GM23338 (cell line): ENCODE results near the gene ATP5F1B. TPM values are rescaled to one million over a fixed set of nuclear protein-coding genes. Genes with fewer than 3 reads are reported as not detected.
A peak's percentile ranks its signal among the peaks of the same experiment; 100 is the strongest.

Experiments
- ATAC-seq: fragments of 200-7000 bp; cut with Tn5 transposase; 3 replicates; pipeline ENCODE4 v1.9.1; 2020
- DNase-seq: peaks from one replicate; pipeline ENCODE4 v3.0.0-alpha.2; 2015; ENCODE audit warnings: low spot score
- H2AFZ ChIP-seq: fragments of 200-600 bp; sonication (generic); 2 replicates; pipeline ENCODE4 v1.8.0; 2016; ENCODE audit warnings: antibody characterized with exemption, mild to moderate bottlenecking, moderate library complexity
- H3F3A ChIP-seq: fragments of 200-600 bp; sonication (generic); replicated peaks from 2 replicates; pipeline ENCODE4 v1.8.0; 2017; ENCODE audit warnings: antibody characterized with exemption, mixed run types, low read depth
- H3K27ac ChIP-seq: fragments of 200-600 bp; sonication (generic); 2 replicates; pipeline ENCODE4 v1.6.1; 2016; ENCODE audit warnings: low read depth
- H3K27me3 ChIP-seq: fragments of 200-600 bp; sonication (generic); 2 replicates; pipeline ENCODE4 v1.8.0; 2016; ENCODE audit warnings: mild to moderate bottlenecking, mixed run types, moderate library complexity; ENCODE audit not compliant: insufficient read depth
- H3K36me3 ChIP-seq: fragments of 200-600 bp; sonication (generic); 2 replicates; pipeline ENCODE4 v1.8.0; 2016; ENCODE audit warnings: mild to moderate bottlenecking; ENCODE audit not compliant: insufficient read depth
- H3K4me1 ChIP-seq: fragments of 200-600 bp; sonication (generic); 2 replicates; pipeline ENCODE4 v1.8.0; 2016; ENCODE audit warnings: mild to moderate bottlenecking, moderate library complexity; ENCODE audit not compliant: insufficient read depth
- H3K4me2 ChIP-seq: fragments of 200-600 bp; sonication (generic); 2 replicates; pipeline ENCODE4 v1.7.1; 2017; ENCODE audit warnings: mixed run types
- H3K4me3 ChIP-seq: fragments of 200-600 bp; sonication (generic); 2 replicates; pipeline ENCODE4 v1.6.1; 2016; ENCODE audit warnings: mixed run types
- H3K79me2 ChIP-seq: fragments of 200-600 bp; sonication (generic); replicated peaks from 2 replicates; pipeline ENCODE4 v1.8.0; 2017; ENCODE audit warnings: mild to moderate bottlenecking; ENCODE audit not compliant: insufficient read depth
- H3K9me2 ChIP-seq: fragments of 200-600 bp; sonication (generic); 2 replicates; pipeline ENCODE4 v1.8.0; 2017; ENCODE audit not compliant: insufficient read depth
- H4K20me1 ChIP-seq: fragments of 200-600 bp; sonication (generic); replicated peaks from 2 replicates; pipeline ENCODE4 v1.8.0; 2017; ENCODE audit warnings: mild to moderate bottlenecking; ENCODE audit not compliant: insufficient read depth
- H3K27ac Mint-ChIP-seq: 2 replicates; pipeline ENCODE4 v1.8.0; 2020; ENCODE audit warnings: inconsistent platforms, mild to moderate bottlenecking, moderate library complexity, mixed read lengths
- H3K27me3 Mint-ChIP-seq: 3 replicates; pipeline ENCODE4 v1.8.0; 2022; ENCODE audit warnings: low read depth, mild to moderate bottlenecking, moderate library complexity, mixed read lengths, inconsistent platforms; ENCODE audit not compliant: insufficient read depth, poor library complexity
- H3K36me3 Mint-ChIP-seq: 3 replicates; pipeline ENCODE4 v1.8.0; 2021; ENCODE audit warnings: low read depth, mild to moderate bottlenecking, inconsistent platforms, moderate library complexity, mixed read lengths
- H3K4me1 Mint-ChIP-seq: 3 replicates; pipeline ENCODE4 v1.8.0; 2020; ENCODE audit warnings: mild to moderate bottlenecking, inconsistent platforms, mixed read lengths
- H3K4me3 Mint-ChIP-seq: 3 replicates; pipeline ENCODE4 v1.8.0; 2021; ENCODE audit warnings: moderate library complexity, mild to moderate bottlenecking, inconsistent platforms, mixed read lengths
- H3K9me3 Mint-ChIP-seq: 3 replicates; pipeline ENCODE4 v1.8.0; 2020; ENCODE audit warnings: moderate library complexity, mild to moderate bottlenecking, inconsistent platforms, mixed read lengths
- EZH2phosphoT487 ChIP-seq: fragments of 200-600 bp; sonication (generic); IDR thresholded peaks from one replicate; pipeline ENCODE4 v1.8.1; 2018; ENCODE audit warnings: antibody characterized with exemption; ENCODE audit not compliant: unreplicated experiment
- NANOG ChIP-seq: IDR thresholded peaks from 2 replicates; pipeline ENCODE4 v1.6.1; 2016; ENCODE audit warnings: antibody characterized with exemption, borderline replicate concordance
- POLR2AphosphoS5 ChIP-seq: IDR thresholded peaks from 2 replicates; pipeline ENCODE4 v1.6.1; 2016; ENCODE audit warnings: antibody characterized with exemption, low read depth
- polyA plus RNA-seq: library from polyadenylated mRNA; unstranded; fragments of >200 nt; fragmentation: Nextera tagmentation; extraction: Ambion mirVana; gene quantifications from 2 replicates; pipeline ENCODE4 v1.2.1, GENCODE V29; 2016
- total RNA-seq: library from RNA; depleted of rRNA; stranded (reverse); fragments of >200 nt; shearing (Covaris generic); gene quantifications from 2 replicates; pipeline ENCODE4 v1.2.3, GENCODE V29; 2014
- TF ChIP-seq, protein P1 (sequence below): fragments of 250-450 bp; sonication (Bioruptor Pico); IDR thresholded peaks from 2 replicates; pipeline ENCODE4 v1.5.0; 2020; ENCODE audit warnings: mild to moderate bottlenecking, moderate library complexity
- TF ChIP-seq, protein P2 (sequence below), 2 experiments: fragments of 200-600 bp in 1 of 2; sonication (generic) in 1 of 2; conservative IDR thresholded peaks; 2 replicates each; pipeline versions ENCODE4 v1.5.1 to v1.6.1; 2016 to 2017; ENCODE audit warnings: antibody characterized with exemption in 2 of 2, low read depth in 2 of 2, mild to moderate bottlenecking in 2 of 2, moderate library complexity in 1 of 2

ATP5F1B gene
- total and polyA plus RNA-seq, 2 experiments from 2014 or later = 763 to 956 TPM

DNA sequence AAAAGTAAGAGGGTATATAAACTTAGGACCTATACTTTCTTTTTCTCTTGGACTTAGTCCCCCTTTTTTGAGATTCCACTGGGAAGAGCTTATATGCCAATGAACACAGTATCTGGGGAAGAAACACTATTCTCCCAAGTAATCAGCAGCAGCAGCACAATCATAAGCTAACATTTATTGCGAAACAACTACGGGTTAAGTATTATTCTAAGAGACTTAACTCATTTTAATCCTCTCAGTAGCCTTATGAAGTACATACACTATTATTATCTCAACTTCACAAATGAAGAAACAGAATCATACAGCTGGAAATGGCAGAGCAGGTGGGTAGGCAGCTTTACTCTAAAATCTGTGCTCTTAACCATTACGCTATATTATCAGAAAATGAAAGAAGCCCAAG, 43.5 kb downstream of the ATP5F1B start (continued):
- TF ChIP-seq, protein P1, sequence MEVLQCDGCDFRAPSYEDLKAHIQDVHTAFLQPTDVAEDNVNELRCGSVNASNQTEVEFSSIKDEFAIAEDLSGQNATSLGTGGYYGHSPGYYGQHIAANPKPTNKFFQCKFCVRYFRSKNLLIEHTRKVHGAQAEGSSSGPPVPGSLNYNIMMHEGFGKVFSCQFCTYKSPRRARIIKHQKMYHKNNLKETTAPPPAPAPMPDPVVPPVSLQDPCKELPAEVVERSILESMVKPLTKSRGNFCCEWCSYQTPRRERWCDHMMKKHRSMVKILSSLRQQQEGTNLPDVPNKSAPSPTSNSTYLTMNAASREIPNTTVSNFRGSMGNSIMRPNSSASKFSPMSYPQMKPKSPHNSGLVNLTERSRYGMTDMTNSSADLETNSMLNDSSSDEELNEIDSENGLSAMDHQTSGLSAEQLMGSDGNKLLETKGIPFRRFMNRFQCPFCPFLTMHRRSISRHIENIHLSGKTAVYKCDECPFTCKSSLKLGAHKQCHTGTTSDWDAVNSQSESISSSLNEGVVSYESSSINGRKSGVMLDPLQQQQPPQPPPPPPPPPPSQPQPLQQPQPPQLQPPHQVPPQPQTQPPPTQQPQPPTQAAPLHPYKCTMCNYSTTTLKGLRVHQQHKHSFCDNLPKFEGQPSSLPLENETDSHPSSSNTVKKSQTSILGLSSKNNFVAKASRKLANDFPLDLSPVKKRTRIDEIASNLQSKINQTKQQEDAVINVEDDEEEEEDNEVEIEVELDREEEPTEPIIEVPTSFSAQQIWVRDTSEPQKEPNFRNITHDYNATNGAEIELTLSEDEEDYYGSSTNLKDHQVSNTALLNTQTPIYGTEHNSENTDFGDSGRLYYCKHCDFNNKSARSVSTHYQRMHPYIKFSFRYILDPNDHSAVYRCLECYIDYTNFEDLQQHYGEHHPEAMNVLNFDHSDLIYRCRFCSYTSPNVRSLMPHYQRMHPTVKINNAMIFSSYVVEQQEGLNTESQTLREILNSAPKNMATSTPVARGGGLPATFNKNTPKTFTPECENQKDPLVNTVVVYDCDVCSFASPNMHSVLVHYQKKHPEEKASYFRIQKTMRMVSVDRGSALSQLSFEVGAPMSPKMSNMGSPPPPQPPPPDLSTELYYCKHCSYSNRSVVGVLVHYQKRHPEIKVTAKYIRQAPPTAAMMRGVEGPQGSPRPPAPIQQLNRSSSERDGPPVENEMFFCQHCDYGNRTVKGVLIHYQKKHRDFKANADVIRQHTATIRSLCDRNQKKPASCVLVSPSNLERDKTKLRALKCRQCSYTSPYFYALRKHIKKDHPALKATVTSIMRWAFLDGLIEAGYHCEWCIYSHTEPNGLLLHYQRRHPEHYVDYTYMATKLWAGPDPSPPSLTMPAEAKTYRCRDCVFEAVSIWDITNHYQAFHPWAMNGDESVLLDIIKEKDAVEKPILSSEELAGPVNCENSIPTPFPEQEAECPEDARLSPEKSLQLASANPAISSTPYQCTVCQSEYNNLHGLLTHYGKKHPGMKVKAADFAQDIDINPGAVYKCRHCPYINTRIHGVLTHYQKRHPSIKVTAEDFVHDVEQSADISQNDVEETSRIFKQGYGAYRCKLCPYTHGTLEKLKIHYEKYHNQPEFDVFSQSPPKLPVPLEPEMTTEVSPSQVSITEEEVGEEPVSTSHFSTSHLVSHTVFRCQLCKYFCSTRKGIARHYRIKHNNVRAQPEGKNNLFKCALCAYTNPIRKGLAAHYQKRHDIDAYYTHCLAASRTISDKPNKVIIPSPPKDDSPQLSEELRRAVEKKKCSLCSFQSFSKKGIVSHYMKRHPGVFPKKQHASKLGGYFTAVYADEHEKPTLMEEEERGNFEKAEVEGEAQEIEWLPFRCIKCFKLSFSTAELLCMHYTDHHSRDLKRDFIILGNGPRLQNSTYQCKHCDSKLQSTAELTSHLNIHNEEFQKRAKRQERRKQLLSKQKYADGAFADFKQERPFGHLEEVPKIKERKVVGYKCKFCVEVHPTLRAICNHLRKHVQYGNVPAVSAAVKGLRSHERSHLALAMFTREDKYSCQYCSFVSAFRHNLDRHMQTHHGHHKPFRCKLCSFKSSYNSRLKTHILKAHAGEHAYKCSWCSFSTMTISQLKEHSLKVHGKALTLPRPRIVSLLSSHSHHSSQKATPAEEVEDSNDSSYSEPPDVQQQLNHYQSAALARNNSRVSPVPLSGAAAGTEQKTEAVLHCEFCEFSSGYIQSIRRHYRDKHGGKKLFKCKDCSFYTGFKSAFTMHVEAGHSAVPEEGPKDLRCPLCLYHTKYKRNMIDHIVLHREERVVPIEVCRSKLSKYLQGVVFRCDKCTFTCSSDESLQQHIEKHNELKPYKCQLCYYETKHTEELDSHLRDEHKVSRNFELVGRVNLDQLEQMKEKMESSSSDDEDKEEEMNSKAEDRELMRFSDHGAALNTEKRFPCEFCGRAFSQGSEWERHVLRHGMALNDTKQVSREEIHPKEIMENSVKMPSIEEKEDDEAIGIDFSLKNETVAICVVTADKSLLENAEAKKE (CRISPR knock-in tag) = no peak
- TF ChIP-seq POLR2AphosphoS5 (no peak), EZH2phosphoT487 (no peak)

DNA sequence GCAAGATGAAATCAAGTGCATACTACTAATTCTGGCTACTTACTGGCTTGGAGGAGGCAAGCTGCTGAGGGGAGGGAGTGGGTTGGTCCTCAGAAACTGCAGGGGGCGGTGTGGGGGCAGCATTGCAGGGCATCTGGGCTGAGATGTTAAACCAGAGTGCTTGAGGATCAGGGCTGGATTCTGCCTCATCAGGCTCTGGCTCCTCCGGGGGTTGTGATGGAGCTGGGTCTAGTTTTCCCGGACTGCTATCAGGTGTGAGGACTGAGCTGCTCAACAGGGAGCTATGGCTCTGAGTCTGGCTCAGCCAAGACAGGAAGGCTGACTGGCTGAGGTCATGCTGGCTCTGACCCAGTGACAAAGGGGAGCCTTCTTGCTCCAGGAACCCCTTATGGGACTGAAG, 44.3 kb downstream of the ATP5F1B start:
- no peaks in the 10 kb centered on the region for H3K79me2 ChIP-seq
- H3K27me3 ChIP-seq = no peaks in the 10 kb centered on the region
- no peak overlapping the region for H3K4me3 ChIP-seq
- Mint-ChIP-seq H3K36me3 (peaks cover 95% of the 10 kb centered on the region), H3K9me3 (no peaks in the 10 kb centered on the region), H3K27ac (no peak overlapping the region), H3K4me3 (no peak overlapping the region), H3K4me1 (peaks cover 11% of the 10 kb centered on the region; the same call in 2 of the 3 replicates), H3K27me3 (peaks cover 10% of the 10 kb centered on the region)
- no peaks in the 10 kb centered on the region for H3K9me2 ChIP-seq
- TF ChIP-seq, protein P2, sequence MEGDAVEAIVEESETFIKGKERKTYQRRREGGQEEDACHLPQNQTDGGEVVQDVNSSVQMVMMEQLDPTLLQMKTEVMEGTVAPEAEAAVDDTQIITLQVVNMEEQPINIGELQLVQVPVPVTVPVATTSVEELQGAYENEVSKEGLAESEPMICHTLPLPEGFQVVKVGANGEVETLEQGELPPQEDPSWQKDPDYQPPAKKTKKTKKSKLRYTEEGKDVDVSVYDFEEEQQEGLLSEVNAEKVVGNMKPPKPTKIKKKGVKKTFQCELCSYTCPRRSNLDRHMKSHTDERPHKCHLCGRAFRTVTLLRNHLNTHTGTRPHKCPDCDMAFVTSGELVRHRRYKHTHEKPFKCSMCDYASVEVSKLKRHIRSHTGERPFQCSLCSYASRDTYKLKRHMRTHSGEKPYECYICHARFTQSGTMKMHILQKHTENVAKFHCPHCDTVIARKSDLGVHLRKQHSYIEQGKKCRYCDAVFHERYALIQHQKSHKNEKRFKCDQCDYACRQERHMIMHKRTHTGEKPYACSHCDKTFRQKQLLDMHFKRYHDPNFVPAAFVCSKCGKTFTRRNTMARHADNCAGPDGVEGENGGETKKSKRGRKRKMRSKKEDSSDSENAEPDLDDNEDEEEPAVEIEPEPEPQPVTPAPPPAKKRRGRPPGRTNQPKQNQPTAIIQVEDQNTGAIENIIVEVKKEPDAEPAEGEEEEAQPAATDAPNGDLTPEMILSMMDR (conservative IDR thresholded peaks at IDR 0.05; ENCODE audit: low read depth in 2 of 2) = peak; percentile 49 to 60
- TF ChIP-seq NANOG = no peak
- no peak overlapping the region for H3K4me2 ChIP-seq
- ATAC-seq = peak; percentile 64
- peaks cover 14% of the 10 kb centered on the region for H3F3A ChIP-seq
- H3K4me1 ChIP-seq = peaks cover 8% of the 10 kb centered on the region
- H3K36me3 ChIP-seq = peaks cover 64% of the 10 kb centered on the region
- no peak overlapping the region for H3K27ac ChIP-seq
- peak; percentile 52 for DNase-seq
- H2AFZ ChIP-seq = no peak overlapping the region
- peaks cover 4% of the 10 kb centered on the region for H4K20me1 ChIP-seq
